ENCODE data around the gene SPTB.

SPTB gene

DNA sequence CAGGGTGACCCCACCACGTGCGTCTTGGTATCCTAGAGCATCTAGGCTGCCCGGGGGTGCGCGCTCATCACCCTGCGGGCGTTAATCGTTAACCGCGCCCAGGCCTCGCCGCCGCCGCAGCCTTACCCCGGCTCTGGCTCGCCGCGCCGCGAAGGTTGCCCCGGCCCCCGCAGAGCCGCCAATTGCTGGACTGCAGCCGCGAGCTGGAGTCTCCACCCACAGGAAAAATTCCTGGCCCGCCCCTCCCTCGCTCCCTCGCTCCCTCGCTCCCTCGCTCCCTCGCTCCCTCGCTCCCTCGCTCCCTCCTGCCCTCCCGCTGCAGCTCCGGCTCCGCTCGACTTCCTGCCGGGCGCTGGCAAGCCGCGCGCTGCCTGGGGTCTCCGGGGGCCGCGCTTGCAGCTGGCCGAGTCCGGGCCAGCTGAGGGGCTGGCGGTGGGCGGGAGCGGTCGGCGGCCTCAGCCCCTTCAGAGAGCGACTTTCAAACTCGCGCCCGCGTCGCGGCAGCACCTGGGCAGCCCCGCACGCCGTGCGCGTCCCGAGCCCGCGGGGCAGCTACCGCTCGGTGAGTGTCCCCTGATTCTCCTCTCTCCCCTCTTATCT lies 175.5 kb downstream of the SPTB start, which contains the start of gene PLEKHG3:
Gene PLEKHG3, plus strand, starts transcription at position 282 of the 600 bp plus-strand sequence. CDS start 23,208 bp downstream, outside the sequence.
- H3K4me3 ChIP-seq (replicated peaks in 1 of 2; ENCODE audit: low read depth in 2 of 2, low read length in 2 of 2), result peak within 1 kb of the TSS; percentile 66 to 72
- TF ChIP-seq, protein P1, sequence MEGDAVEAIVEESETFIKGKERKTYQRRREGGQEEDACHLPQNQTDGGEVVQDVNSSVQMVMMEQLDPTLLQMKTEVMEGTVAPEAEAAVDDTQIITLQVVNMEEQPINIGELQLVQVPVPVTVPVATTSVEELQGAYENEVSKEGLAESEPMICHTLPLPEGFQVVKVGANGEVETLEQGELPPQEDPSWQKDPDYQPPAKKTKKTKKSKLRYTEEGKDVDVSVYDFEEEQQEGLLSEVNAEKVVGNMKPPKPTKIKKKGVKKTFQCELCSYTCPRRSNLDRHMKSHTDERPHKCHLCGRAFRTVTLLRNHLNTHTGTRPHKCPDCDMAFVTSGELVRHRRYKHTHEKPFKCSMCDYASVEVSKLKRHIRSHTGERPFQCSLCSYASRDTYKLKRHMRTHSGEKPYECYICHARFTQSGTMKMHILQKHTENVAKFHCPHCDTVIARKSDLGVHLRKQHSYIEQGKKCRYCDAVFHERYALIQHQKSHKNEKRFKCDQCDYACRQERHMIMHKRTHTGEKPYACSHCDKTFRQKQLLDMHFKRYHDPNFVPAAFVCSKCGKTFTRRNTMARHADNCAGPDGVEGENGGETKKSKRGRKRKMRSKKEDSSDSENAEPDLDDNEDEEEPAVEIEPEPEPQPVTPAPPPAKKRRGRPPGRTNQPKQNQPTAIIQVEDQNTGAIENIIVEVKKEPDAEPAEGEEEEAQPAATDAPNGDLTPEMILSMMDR (IDR thresholded peaks at IDR 0.05; ENCODE audit: low read depth, low read length), result no peak
- DNase-seq (ENCODE audit: low read depth in 2 of 2), result peak; percentile 58 to 83

DNA sequence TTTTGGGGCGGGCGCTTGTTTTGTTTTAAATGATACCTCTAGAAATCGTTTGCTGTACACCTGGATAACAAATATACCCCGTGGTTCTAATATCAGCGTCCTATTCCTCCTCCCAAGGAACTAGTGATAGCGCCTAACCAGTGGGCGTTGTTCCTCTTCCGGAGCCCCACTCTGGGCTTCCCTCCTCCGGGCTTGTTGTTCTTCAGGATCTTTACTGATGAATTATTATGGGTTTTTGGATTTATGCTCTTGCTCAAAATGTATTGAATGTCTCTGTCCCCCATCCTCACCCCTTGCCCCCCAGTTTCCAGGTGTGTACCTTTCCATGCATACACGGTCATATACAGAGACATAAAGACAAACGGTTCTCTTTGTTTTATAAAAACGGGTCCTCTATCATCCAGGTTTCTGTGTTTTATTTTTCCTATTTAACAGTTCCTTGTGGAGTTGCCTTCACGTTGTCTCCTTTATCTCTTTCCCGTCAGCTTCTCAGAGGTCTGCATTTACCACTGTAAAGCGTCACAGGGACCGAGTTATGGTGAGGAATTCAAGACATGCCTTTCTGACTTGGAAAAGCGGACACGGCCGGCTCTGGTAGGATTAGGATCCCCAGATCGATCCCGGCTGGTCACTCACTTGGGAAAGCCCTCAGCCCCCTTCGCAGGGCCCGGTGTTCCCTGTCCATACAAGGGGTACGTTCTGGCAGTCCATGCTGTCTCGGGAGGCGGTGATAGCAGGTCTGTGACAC lies 176.1 kb downstream of the SPTB start:
- peak in 1 of 2 donors; percentile 35 for DNase-seq (ENCODE audit: low read depth in 2 of 2)
- TF ChIP-seq, protein P1 (IDR thresholded peaks at IDR 0.05; ENCODE audit: low read depth, low read length), result no peak
- peak overlapping the region; percentile 66 to 72 for H3K4me3 ChIP-seq (replicated peaks in 1 of 2; ENCODE audit: low read depth in 2 of 2, low read length in 2 of 2)

DNA sequence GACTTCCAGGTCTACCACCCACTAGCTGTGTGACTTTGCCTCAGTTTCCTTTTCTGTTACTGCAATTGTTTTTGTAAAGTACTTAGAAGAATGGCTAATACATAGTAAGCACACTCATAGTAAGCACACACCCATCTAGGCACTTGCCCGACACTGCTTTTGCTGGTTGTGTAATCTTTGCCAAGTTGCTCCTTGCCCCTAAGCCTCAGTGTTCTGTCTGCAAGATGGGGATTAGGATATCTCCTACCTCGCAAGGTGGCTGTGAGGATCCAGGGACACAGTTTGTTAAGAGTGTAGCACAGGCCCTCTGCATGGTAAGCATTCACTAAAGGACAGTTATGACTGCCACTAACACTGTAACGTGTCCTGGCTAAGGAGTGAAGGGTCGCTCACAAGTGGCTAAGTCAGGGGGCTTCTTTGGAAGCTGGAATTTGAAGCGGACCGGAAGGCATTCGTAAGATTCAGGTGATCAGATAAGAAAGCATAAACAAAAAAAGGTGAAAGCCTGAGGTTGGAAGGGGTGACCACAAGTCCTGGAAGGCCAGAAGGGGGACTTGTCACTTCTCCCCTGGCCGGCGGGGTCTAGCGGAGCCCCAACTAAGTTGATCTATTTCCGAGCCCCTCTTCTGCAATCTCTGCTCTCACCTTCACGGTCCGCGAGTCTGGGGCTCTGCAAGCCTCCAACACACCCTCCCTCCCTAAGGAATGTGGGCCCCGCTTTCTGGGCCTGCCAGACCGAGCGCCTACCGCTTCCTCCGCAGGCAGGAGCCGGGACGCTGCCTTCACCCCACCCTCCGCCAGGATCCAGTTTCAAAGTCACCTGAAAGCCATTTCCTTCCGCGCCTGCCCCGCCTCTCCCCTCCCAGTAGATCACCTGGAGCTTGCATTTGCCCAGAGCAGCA lies 177.0 kb downstream of the SPTB start:
- no peak for DNase-seq (ENCODE audit: low read depth in 2 of 2)
- no peak overlapping the region for H3K4me3 ChIP-seq (replicated peaks in 1 of 2; ENCODE audit: low read depth in 2 of 2, low read length in 2 of 2)

DNA sequence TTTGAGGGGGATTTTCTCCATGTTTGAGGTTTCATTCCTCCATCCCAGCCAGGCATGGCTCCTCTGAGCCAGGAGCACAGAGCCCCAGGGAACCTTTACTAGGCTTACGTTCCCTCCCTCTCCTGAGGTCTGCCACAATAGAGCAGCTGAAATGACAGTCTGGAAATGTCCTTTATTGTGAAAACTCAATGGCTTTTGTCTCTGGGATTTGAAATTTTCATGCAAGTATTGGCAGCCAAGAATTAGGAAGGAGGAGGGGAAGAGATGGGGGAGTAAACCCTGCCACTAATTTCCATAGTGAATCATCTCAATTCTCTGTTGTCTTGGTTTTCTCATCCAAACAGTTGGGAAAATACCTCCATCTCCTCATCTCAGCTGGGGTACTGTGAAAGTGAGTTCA lies 178.0 kb downstream of the SPTB start:
- H3K4me3 ChIP-seq (replicated peaks in 1 of 2; ENCODE audit: low read depth in 2 of 2, low read length in 2 of 2), result no peak overlapping the region
- DNase-seq (ENCODE audit: low read depth in 2 of 2), result no peak
- TF ChIP-seq, protein P1 (IDR thresholded peaks at IDR 0.05; ENCODE audit: low read depth, low read length), result no peak

More for the DNA sequence above, 177.0 kb downstream of the SPTB start:
- TF ChIP-seq, protein P1 (IDR thresholded peaks at IDR 0.05; ENCODE audit: low read depth, low read length), result no peak

DNA sequence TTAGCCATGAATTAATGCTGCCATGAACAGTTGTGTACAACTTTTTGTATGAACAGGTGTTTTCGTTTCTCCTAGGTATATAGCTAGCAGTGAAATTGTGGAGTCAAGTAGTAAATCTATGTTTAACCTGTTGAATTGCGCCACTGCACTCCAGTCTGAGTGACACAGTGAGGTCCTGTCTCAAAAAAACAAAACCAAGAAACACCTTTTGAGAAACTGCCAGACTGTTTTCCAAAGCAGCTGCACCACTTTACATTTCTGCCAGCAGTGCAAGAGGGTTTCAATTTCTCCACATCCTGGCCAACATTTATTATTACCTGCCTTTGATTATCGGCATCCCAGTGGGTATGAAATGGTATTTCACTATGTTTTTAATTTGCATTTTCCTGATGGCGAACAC lies 178.8 kb downstream of the SPTB start:
- TF ChIP-seq, protein P1 (IDR thresholded peaks at IDR 0.05; ENCODE audit: low read depth, low read length), result no peak
- DNase-seq (ENCODE audit: low read depth in 2 of 2), result no peak
- no peak overlapping the region for H3K4me3 ChIP-seq (replicated peaks in 1 of 2; ENCODE audit: low read depth in 2 of 2, low read length in 2 of 2)

DNA sequence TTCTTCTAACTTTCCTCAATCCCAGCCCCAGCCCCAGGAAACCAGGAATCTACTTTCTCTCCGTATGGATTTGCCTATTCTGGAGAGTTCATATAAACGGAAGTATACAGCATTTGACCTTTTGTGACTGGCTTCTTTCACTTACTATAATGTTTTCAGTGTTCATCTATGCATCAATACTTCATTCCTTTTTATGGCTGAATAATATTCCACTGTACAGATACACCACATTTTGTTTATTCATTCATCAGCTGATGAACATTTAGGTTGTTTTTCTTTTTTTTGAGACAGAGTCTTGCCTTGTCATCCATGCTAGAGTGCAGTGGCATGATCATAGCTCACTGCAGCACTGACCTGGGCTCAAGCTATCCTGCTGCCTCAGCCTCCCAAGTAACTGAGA lies 179.4 kb downstream of the SPTB start:
- TF ChIP-seq, protein P1 (IDR thresholded peaks at IDR 0.05; ENCODE audit: low read depth, low read length), result no peak
- H3K4me3 ChIP-seq (replicated peaks in 1 of 2; ENCODE audit: low read depth in 2 of 2, low read length in 2 of 2), result no peak overlapping the region
- no peak for DNase-seq (ENCODE audit: low read depth in 2 of 2)
